ENCODE data around the gene THEMIS2. TPM values are rescaled to one million over a fixed set of nuclear protein-coding genes. Genes with fewer than 3 reads are reported as not detected.
A peak's percentile ranks its signal among the peaks of the same experiment; 100 is the strongest.

The THEMIS2 gene
- total RNA-seq, 2 donors from 2014 or later: 7.4 to 13.1 TPM

GRCh38 chr1:27885621-27886352, 13.4 kb downstream of the THEMIS2 start:
- Histone ChIP-seq H3K4me3 (no peak overlapping the region), H3K4me1 (no peaks in the 10 kb centered on the region), H3K36me3 (no peaks in the 10 kb centered on the region), H3K27ac (peak overlapping the region; percentile 36 to 48), H3K9me3 (no peaks in the 10 kb centered on the region), H3K27me3 (no peaks in the 10 kb centered on the region)
- DNase-seq (ENCODE audit: low spot score): no peak
- TF ChIP-seq CTCF (IDR thresholded peaks at IDR 0.05): no peak

DNA sequence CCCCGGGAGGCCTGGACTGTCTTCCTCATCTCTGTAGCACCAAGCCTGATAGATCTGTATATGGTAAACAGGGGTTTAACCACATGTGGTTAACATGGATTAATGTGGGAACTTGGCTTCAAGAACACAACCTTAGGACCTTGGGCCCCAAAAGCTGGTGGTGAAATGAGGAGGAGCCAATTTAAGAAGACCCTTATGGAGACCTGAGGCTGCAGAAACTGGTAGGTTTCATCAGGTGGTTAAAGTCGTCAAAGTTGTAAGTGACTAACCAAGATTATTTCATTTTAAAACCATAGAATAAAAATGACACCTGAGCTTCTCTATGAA, 14.0 kb downstream of the THEMIS2 start:
- no peak for TF ChIP-seq CTCF (IDR thresholded peaks at IDR 0.05)
- H3K27ac ChIP-seq: peak overlapping the region; percentile 35 to 36
- H3K9me3 ChIP-seq: no peaks in the 10 kb centered on the region
- no peak for DNase-seq (ENCODE audit: low spot score)
- H3K4me1 ChIP-seq: no peaks in the 10 kb centered on the region
- no peak overlapping the region for H3K4me3 ChIP-seq
- peaks cover 5% of the 10 kb centered on the region for H3K36me3 ChIP-seq
- H3K27me3 ChIP-seq: no peaks in the 10 kb centered on the region

DNA sequence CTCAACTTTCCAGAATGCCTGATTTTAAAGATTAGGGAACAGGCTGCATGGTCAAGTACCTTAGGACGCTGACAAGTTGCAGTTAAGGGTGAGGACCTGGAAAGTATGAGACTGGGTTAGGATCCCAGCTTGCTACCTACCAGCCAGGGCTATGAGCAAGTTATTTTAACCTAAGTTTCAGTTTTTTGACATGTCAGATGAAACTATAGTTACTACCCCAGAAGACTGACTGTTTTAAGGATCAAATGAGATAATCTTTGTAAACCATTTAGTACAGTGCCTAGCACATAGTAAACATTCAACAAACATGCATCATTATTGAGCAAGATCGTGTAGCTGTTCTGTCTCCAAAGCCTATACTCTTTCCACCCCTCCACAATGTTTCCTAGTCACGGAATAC, 14.4 kb downstream of the THEMIS2 start:
- Histone ChIP-seq H3K4me3 (no peak overlapping the region), H3K9me3 (no peaks in the 10 kb centered on the region), H3K27ac (peak overlapping the region in 1 of 2 donors; percentile 36), H3K36me3 (peaks cover 9% of the 10 kb centered on the region), H3K27me3 (no peaks in the 10 kb centered on the region), H3K4me1 (no peaks in the 10 kb centered on the region)
- TF ChIP-seq CTCF (IDR thresholded peaks at IDR 0.05): no peak
- DNase-seq (ENCODE audit: low spot score): no peak

GRCh38 chr1:27887215-27888021, 15.1 kb downstream of the THEMIS2 start:
- no peak for TF ChIP-seq CTCF (IDR thresholded peaks at IDR 0.05)
- Histone ChIP-seq H3K4me3 (no peak overlapping the region), H3K9me3 (no peaks in the 10 kb centered on the region), H3K27me3 (no peaks in the 10 kb centered on the region), H3K36me3 (peaks cover 16% of the 10 kb centered on the region), H3K27ac (peak overlapping the region in 1 of 2 donors; percentile 13), H3K4me1 (no peaks in the 10 kb centered on the region)
- no peak for DNase-seq (ENCODE audit: low spot score)

DNA sequence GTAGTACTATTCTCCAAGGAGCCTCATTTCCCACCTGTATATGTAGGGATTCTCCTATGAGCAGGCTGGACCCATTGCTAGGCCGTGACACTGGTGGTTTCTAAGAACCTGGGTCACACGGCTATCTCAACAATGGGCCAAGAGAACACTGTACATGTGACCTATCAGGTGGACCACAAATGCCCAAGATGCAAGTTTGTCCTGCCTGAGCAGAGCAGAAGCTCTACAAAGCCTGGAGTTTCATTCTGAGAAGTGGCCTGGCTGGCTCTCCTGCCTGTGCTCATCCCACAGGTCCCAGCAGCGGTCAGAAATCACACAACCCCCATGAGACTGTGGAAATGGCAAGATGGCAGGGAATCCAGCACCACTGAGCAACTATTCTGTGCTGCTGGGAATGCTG, 17.2 kb downstream of the THEMIS2 start:
- no peak overlapping the region for H3K27ac ChIP-seq
- no peaks in the 10 kb centered on the region for H3K9me3 ChIP-seq
- DNase-seq (ENCODE audit: low spot score): no peak
- no peak overlapping the region for H3K4me3 ChIP-seq
- H3K27me3 ChIP-seq: no peaks in the 10 kb centered on the region
- no peaks in the 10 kb centered on the region for H3K4me1 ChIP-seq
- peaks cover 37% of the 10 kb centered on the region for H3K36me3 ChIP-seq
- TF ChIP-seq CTCF (IDR thresholded peaks at IDR 0.05): no peak
